T-cell (primary cell): Measurements from ENCODE around the gene FBXO2. TPM values are rescaled to one million over a fixed set of nuclear protein-coding genes. Genes with fewer than 3 reads are reported as not detected.

ENCODE experiments used
- ATAC-seq, 4 experiments: fragments of 200-7000 bp in 3 of 4; fragments of 150-1000 bp in 1 of 4; cut with Tn5 transposase; replicated peaks in 1 of 4; 1 replicate in 3 of 4; 2 replicates in 1 of 4; pipeline ENCODE4 v1.10.0; 2021; ENCODE audit warnings: moderate library complexity in 3 of 4, mild to moderate bottlenecking in 2 of 4, moderate number of reproducible peaks in 1 of 4
- CTCF ChIA-PET, 2 donors: fragments of 300-600 bp; sonication (Branson Sonifier 250); formaldehyde crosslinking; loops; one replicate each; lab custom pipeline; 2022; ENCODE audit warnings: antibody characterized with exemption in 2 of 2; lab: Charles Lee
- POLR2A ChIA-PET, 2 donors: fragments of 300-600 bp; sonication (Branson Sonifier 250); formaldehyde crosslinking; loops; one replicate each; lab custom pipeline; 2022; ENCODE audit warnings: antibody characterized with exemption in 2 of 2; lab: Charles Lee
- DNase-seq, 35 experiments: peaks; one replicate each; pipeline versions ENCODE4 v3.0.0 to v3.0.0-alpha.2; 2013 to 2023
- H3K27ac ChIP-seq: one replicate; pipeline ENCODE4 v1.5.1; 2013; ENCODE audit warnings: low read length
- H3K27me3 ChIP-seq, 2 experiments: replicated peaks in 1 of 2; 1 replicate in 1 of 2; 2 replicates in 1 of 2; pipeline versions ENCODE4 v1.6.1 to v1.7.0; 2013; ENCODE audit warnings: low read length in 1 of 2, mixed read lengths in 1 of 2; ENCODE audit not compliant: control insufficient read depth in 2 of 2, insufficient read depth in 2 of 2; ENCODE audit errors: extremely low read depth in 1 of 2
- H3K36me3 ChIP-seq, 2 donors: 1 replicate in 1 of 2; 2 replicates in 1 of 2; pipeline versions ENCODE4 v1.6.1 to v1.7.0; 2013; ENCODE audit warnings: low read length in 1 of 2; ENCODE audit not compliant: control insufficient read depth in 2 of 2, insufficient read depth in 1 of 2; ENCODE audit errors: extremely low read depth in 1 of 2
- H3K4me1 ChIP-seq, 2 experiments: 1 replicate in 1 of 2; 2 replicates in 1 of 2; pipeline versions ENCODE4 v1.6.1 to v1.7.0; 2013; ENCODE audit warnings: low read length in 2 of 2, mixed read lengths in 1 of 2; ENCODE audit not compliant: insufficient read depth in 2 of 2, control insufficient read depth in 1 of 2; ENCODE audit errors: extremely low read depth in 1 of 2
- H3K4me3 ChIP-seq, 2 donors: 1 replicate in 1 of 2; 2 replicates in 1 of 2; pipeline versions ENCODE4 v1.5.1 to v1.7.0; 2013; ENCODE audit warnings: mild to moderate bottlenecking in 2 of 2, low read length in 1 of 2, moderate library complexity in 1 of 2; ENCODE audit not compliant: control insufficient read depth in 1 of 2; ENCODE audit errors: extremely low read depth in 1 of 2
- H3K9me3 ChIP-seq: 2 replicates; pipeline ENCODE4 v1.7.0; 2013
- H3K27ac Mint-ChIP-seq, 2 donors: one replicate each; pipeline ENCODE4 v1.8.0; 2020 to 2021; ENCODE audit warnings: mild to moderate bottlenecking in 2 of 2, mixed read lengths in 2 of 2
- H3K27me3 Mint-ChIP-seq, 2 donors: one replicate each; pipeline ENCODE4 v1.8.0; 2021 to 2022; ENCODE audit warnings: mixed read lengths in 2 of 2
- H3K36me3 Mint-ChIP-seq: one replicate; pipeline ENCODE4 v1.8.0; 2021; ENCODE audit warnings: mixed read lengths
- H3K4me1 Mint-ChIP-seq, 3 donors: one replicate each; pipeline ENCODE4 v1.8.0; 2020 to 2022; ENCODE audit warnings: mixed read lengths in 3 of 3, mild to moderate bottlenecking in 1 of 3
- H3K4me3 Mint-ChIP-seq, 3 donors: one replicate each; pipeline ENCODE4 v1.8.0; 2020 to 2022; ENCODE audit warnings: mild to moderate bottlenecking in 3 of 3, mixed read lengths in 3 of 3, moderate library complexity in 3 of 3
- H3K9me3 Mint-ChIP-seq, 3 donors: one replicate each; pipeline ENCODE4 v1.8.0; 2020 to 2022; ENCODE audit warnings: mixed read lengths in 3 of 3
- WGBS: methylation state at CpG from one replicate; pipeline ENCODE4 v1.1.5; 2013; ENCODE audit warnings: missing lambda C conversion rate; ENCODE audit not compliant: insufficient coverage; 5-methylcytosine and 5-hydroxymethylcytosine counted together
- total RNA-seq, 35 experiments: library from RNA in 6 of 35; stranded (reverse) in 6 of 35; fragments of 120-200 nt in 1 of 35; gene quantifications; one replicate each; pipeline versions ENCODE4 v1.2.1 to v1.2.4 and lab custom pipeline; 2013 to 2026

The FBXO2 gene
- total RNA-seq, 5 donors from 2014 or later (not counting 1 experiment from before 2014, with no cell fraction given), result 4.7 to 8.4 (median 6.3) TPM

DNA sequence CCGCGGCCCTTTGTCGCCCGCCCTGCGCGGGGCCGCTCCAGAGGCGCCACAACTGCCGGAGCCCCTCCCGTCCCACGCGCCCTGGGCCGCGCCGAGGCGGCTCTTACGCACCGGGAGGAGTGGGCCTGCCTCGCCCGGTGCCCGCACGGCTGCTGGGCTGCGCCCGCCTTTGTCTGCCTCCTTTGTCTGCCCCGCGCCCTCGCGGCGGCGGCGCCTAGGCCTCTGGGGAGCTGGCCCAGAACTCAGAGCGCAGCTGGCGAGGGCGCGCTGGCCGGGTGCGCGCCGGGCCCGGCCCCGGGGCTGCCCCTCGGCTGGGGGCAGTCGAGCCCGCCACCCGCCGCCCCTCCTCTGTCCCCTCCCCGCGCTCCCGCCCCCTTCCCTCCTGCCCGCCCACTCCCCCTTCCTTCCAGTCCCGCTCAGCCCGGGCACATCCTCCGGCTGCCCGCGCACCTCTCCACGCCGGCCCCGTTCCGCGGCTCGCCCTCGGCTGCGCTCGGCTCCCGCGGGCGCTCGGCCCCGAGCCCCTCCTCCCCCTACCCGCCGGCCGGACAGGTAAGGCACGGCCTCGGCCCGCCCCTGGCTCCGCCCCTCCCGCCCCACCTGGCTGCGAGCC, 37.2 kb upstream of the FBXO2 start, which contains the start of gene DRAXIN:
TSS of gene DRAXIN (plus strand) at position 409 of the 613 bp plus-strand sequence. CDS start 14,549 bp downstream, outside the sequence.
- no peaks in the 10 kb centered on the region for H3K36me3 Mint-ChIP-seq
- no peaks in the 10 kb centered on the region for H3K9me3 Mint-ChIP-seq
- Histone ChIP-seq H3K9me3 (no peaks in the 10 kb centered on the region), H3K27ac (no peak within 1 kb of the TSS), H3K4me3 (peak within 1 kb of the TSS; percentile 26 to 53), H3K4me1 (peaks cover 8 to 34% of the 10 kb centered on the region in 2 experiments), H3K27me3 (peaks cover 9 to 64% of the 10 kb centered on the region in 2 experiments), H3K36me3 (no peaks in the 10 kb centered on the region)
- POLR2A ChIA-PET, result interaction anchor here in 1 of 2 donors (0.5 kb wide), 1 partner anchor 27 kb away, joined by 5 read pairs; no protein-coding TSS in a partner anchor
- ATAC-seq (peak in 3 of 4 experiments; percentile 28 to 49 (median 30)), DNase-seq (peak in 4 of 35 experiments; percentile 9 to 25 (median 20))
- WGBS, result under 1% methylated on average over 66 of the region's 78 CpGs
- H3K27me3 Mint-ChIP-seq, result peaks cover 39 to 51% of the 10 kb centered on the region in 2 donors
- CTCF ChIA-PET, result interaction anchor here in 1 of 2 donors (0.6 kb wide), 1 partner anchor 191 kb away, joined by 3 read pairs; no protein-coding TSS in a partner anchor
- peak within 1 kb of the TSS; percentile 53 to 78 (median 65) for H3K4me3 Mint-ChIP-seq
- H3K27ac Mint-ChIP-seq, result no peak within 1 kb of the TSS
- H3K4me1 Mint-ChIP-seq, result peaks cover 26 to 33% (median 29%) of the 10 kb centered on the region in 3 donors

DNA sequence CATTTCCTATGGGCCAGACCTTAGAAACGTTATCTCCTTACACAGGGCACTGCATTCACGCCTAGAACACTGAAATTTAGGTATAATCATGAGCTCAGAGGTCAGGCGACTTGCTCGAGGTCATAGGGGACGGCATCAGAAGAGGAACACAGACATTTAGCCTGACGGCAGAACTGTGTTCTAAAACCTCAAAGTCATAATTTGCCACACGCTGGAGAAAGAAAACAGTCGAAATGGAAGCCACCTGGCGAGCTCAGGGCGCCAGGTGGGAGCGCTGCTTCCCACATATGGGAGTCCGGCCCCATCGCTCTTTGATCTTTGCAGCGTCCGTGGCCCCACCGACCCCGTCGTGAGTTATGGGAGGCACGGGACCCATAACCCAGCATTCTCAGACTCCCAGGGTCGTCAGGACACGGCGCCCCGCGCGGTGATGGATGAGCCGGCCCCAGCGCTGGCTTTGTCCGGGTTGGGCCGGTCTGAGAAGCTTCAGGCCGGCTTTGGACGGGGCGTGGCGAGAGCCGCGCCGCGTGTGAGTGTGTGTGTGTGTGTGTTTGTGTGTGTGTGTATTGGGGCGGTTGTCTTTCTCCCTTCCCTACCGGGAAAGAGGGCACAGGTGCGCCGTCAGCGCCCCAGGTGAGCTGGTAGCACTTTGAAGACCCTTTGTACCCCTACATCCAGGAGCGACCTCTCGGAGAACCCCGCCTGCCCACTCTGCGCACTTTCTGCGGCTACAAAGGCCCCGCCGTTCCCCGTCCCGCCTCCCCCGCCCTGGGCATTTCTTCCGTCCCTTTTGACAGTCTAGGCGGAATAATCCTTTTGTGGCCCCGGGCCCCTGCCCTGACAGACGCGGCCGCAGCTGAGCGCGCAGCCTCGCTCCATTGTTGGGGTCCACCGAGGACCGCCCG, 36.4 kb upstream of the FBXO2 start:
- Histone ChIP-seq H3K27me3 (peaks cover 9 to 70% of the 10 kb centered on the region in 2 experiments), H3K27ac (no peak overlapping the region), H3K4me1 (peaks cover 8 to 34% of the 10 kb centered on the region in 2 experiments), H3K36me3 (no peaks in the 10 kb centered on the region), H3K9me3 (no peaks in the 10 kb centered on the region), H3K4me3 (peak overlapping the region; percentile 26 to 53)
- no peaks in the 10 kb centered on the region for H3K36me3 Mint-ChIP-seq
- DNase-seq (no peak), ATAC-seq (no peak)
- ChIA-PET CTCF (interaction anchor here in 1 of 2 donors (0.5 to 0.6 kb wide), 2 partner anchors 27 to 191 kb away, joined by 3 to 4 read pairs; no protein-coding TSS in a partner anchor), POLR2A (interaction anchor here in 1 of 2 donors (0.5 kb wide), 1 partner anchor 26 kb away, joined by 5 read pairs; no protein-coding TSS in a partner anchor)
- H3K9me3 Mint-ChIP-seq, result no peaks in the 10 kb centered on the region
- no peak overlapping the region for H3K27ac Mint-ChIP-seq
- WGBS, result 7% methylated on average over 55 of the region's 64 CpGs
- peaks cover 26 to 33% (median 29%) of the 10 kb centered on the region in 3 donors for H3K4me1 Mint-ChIP-seq
- peak overlapping the region; percentile 25 to 70 (median 62) for H3K4me3 Mint-ChIP-seq
- H3K27me3 Mint-ChIP-seq, result peaks cover 42 to 55% of the 10 kb centered on the region in 2 donors

DNA sequence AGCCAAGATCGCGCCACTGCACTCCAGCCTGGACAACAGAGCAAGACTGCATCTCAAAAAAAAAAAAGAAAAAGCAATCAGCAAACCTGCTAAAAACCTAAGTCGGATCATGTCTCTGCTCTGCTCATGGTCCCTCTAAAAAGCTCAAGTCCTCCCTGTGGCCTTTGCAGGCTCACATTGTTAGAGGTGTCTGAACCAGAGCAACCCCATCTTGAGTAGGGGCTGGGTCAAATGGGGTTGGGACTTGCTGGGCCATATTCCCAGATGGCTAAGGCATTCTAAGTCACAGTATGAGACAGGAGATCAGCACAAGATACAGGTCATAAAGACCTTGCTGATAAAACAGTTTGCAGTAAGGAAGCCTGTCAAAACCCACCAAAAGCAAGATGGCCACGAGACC, 34.3 kb upstream of the FBXO2 start:
- no peaks in the 10 kb centered on the region for H3K9me3 ChIP-seq
- 97% methylated on average over 4 of the region's 4 CpGs for WGBS
- no peaks in the 10 kb centered on the region for H3K36me3 ChIP-seq
- peaks cover 8 to 28% of the 10 kb centered on the region in 2 experiments for H3K4me1 ChIP-seq
- ChIA-PET POLR2A (no interaction called here), CTCF (interaction anchor here in 1 of 2 donors (0.6 kb wide), 1 partner anchor 32 kb away, joined by 3 read pairs; no protein-coding TSS in a partner anchor)
- no peak overlapping the region for H3K27ac Mint-ChIP-seq
- DNase-seq (no peak), ATAC-seq (no peak)
- H3K36me3 Mint-ChIP-seq, result no peaks in the 10 kb centered on the region
- peaks cover 36 to 50% of the 10 kb centered on the region in 2 donors for H3K27me3 Mint-ChIP-seq
- no peak overlapping the region for H3K4me3 Mint-ChIP-seq
- no peak overlapping the region for H3K4me3 ChIP-seq
- peaks cover 9 to 64% of the 10 kb centered on the region in 2 experiments for H3K27me3 ChIP-seq
- H3K9me3 Mint-ChIP-seq, result no peaks in the 10 kb centered on the region
- no peak overlapping the region for H3K27ac ChIP-seq
- H3K4me1 Mint-ChIP-seq, result peaks cover 21 to 25% (median 24%) of the 10 kb centered on the region in 3 donors

DNA sequence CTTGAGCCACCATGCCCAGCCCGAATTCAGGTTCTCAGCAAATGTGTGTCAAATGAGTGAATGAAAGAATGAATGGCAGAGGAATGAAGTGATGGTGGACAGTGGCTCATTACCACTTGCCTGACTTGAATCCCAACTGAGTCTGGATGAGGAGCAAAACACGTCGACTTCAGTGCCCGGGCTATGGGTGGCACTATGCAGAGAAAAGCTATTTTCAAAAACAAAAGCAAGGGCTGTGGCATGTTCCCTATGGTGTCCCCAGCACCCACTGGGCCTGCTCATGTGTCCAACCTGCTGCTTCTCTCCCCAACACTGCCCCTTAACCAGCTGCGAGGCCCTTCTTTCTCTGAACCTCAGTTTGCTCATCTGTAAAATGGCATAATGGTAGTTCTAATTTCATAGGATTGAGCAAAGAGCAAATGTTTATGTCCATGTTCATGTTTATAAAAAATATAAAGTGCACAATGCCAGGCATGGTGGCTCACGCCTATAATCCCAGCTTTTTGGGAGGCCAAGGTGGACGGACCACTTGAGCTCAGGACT, 31.1 kb upstream of the FBXO2 start:
- Histone ChIP-seq H3K4me3 (no peak overlapping the region), H3K27me3 (peaks cover 7 to 42% of the 10 kb centered on the region in 2 experiments), H3K4me1 (peaks cover 1 to 12% of the 10 kb centered on the region in 2 experiments), H3K36me3 (no peaks in the 10 kb centered on the region), H3K9me3 (no peaks in the 10 kb centered on the region), H3K27ac (no peak overlapping the region)
- no peak overlapping the region for H3K4me3 Mint-ChIP-seq
- DNase-seq, result no peak
- peaks cover 7 to 11% (median 8%) of the 10 kb centered on the region in 3 donors for H3K4me1 Mint-ChIP-seq
- ATAC-seq, result no peak
- no peaks in the 10 kb centered on the region for H3K9me3 Mint-ChIP-seq
- 67% methylated on average over 1 of the region's 7 CpGs for WGBS
- CTCF ChIA-PET, result interaction anchor here in 1 of 2 donors (0.7 kb wide), 1 partner anchor 11 kb away, joined by 4 read pairs; no protein-coding TSS in a partner anchor
- POLR2A ChIA-PET, result no interaction called here
- H3K27ac Mint-ChIP-seq, result no peak overlapping the region
- H3K27me3 Mint-ChIP-seq, result peaks cover 22 to 31% of the 10 kb centered on the region in 2 donors
- no peaks in the 10 kb centered on the region for H3K36me3 Mint-ChIP-seq

DNA sequence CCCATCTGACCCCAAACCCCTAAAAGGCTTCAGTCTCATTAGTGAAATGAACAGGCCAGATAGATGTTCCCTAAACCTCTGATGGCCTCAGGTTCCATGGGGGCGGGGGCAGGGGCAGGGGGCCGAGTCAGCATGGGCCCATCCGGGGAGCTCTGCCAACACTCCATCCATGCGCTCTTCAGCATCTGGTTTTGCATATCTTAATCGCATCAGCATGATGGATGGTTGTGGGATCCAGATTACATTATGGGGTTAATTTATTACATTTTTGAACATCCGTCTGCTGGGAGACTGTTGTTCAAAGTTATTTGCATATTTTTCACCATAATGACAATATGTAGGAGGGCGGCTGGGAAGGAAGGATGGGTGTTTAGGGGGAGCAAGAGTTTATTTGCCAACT, 29.8 kb upstream of the FBXO2 start:
- H3K36me3 ChIP-seq, result no peaks in the 10 kb centered on the region
- no peak overlapping the region for H3K4me3 ChIP-seq
- POLR2A ChIA-PET, result no interaction called here
- CTCF ChIA-PET, result no interaction called here
- no peaks in the 10 kb centered on the region for H3K9me3 Mint-ChIP-seq
- no peaks in the 10 kb centered on the region for H3K9me3 ChIP-seq
- peaks cover 2 to 24% of the 10 kb centered on the region in 2 experiments for H3K4me1 ChIP-seq
- no peaks in the 10 kb centered on the region for H3K36me3 Mint-ChIP-seq
- H3K27ac ChIP-seq, result no peak overlapping the region
- H3K27me3 ChIP-seq, result peaks cover 0 to 37% of the 10 kb centered on the region in 2 experiments
- H3K27me3 Mint-ChIP-seq, result peaks cover 15 to 23% of the 10 kb centered on the region in 2 donors
- ATAC-seq (no peak), DNase-seq (no peak)
- no peak overlapping the region for H3K4me3 Mint-ChIP-seq
- no peak overlapping the region for H3K27ac Mint-ChIP-seq
- 91% methylated on average over 4 of the region's 7 CpGs for WGBS
- peaks cover 9 to 17% (median 13%) of the 10 kb centered on the region in 3 donors for H3K4me1 Mint-ChIP-seq
